DOHH2 (cell line): ENCODE results near the gene GFM1.

Experiments
- H3F3A ChIP-seq: fragments of 200-600 bp; sonication (generic), shearing (Covaris generic); 2 replicates; pipeline ENCODE4 v1.6.0; 2016; ENCODE audit warnings: antibody characterized with exemption, mild to moderate bottlenecking; ENCODE audit not compliant: control insufficient read depth, insufficient read depth
- H3K27ac ChIP-seq: fragments of 200-600 bp; sonication (generic); 2 replicates; pipeline ENCODE4 v1.5.1; 2014; ENCODE audit warnings: low read depth, mild to moderate bottlenecking, low read length, moderate library complexity
- H3K27me3 ChIP-seq: fragments of 200-600 bp; sonication (generic); 2 replicates; pipeline ENCODE4 v1.6.1; 2014; ENCODE audit warnings: mild to moderate bottlenecking, low read length, mixed read lengths; ENCODE audit not compliant: control insufficient read depth
- H3K36me3 ChIP-seq: fragments of 200-600 bp; sonication (generic); 2 replicates; pipeline ENCODE4 v1.6.1; 2014; ENCODE audit warnings: mild to moderate bottlenecking, low read length, moderate library complexity, mixed read lengths; ENCODE audit not compliant: control insufficient read depth
- H3K4me1 ChIP-seq: fragments of 200-600 bp; sonication (generic); 2 replicates; pipeline ENCODE4 v1.6.1; 2014; ENCODE audit warnings: mild to moderate bottlenecking, low read length, mixed read lengths; ENCODE audit not compliant: control insufficient read depth
- H3K4me2 ChIP-seq: fragments of 200-600 bp; sonication (generic); 2 replicates; pipeline ENCODE4 v1.6.0; 2014; ENCODE audit warnings: mild to moderate bottlenecking, low read length, moderate library complexity
- H3K4me3 ChIP-seq: fragments of 200-600 bp; sonication (generic); 2 replicates; pipeline ENCODE4 v1.5.1; 2014; ENCODE audit warnings: mild to moderate bottlenecking, low read length, mixed read lengths
- H3K79me2 ChIP-seq: fragments of 200-600 bp; sonication (generic); 2 replicates; pipeline ENCODE4 v1.6.1; 2014; ENCODE audit warnings: mild to moderate bottlenecking, low read length, mixed read lengths; ENCODE audit not compliant: control insufficient read depth
- H3K9me2 ChIP-seq: fragments of 200-600 bp; sonication (generic); replicated peaks from 2 replicates; pipeline ENCODE4 v1.6.1; 2014; ENCODE audit warnings: mild to moderate bottlenecking, low read length, mixed read lengths; ENCODE audit not compliant: control insufficient read depth
- H3K9me3 ChIP-seq: fragments of 200-600 bp; sonication (generic); 2 replicates; pipeline ENCODE4 v1.6.1; 2014; ENCODE audit warnings: antibody characterized with exemption, low read length, mixed read lengths; ENCODE audit not compliant: control insufficient read depth, insufficient read depth
- H4K20me1 ChIP-seq: fragments of 200-600 bp; sonication (generic); 2 replicates; pipeline ENCODE4 v1.6.0; 2014; ENCODE audit warnings: low read depth, mild to moderate bottlenecking, antibody characterized with exemption, low read length, moderate library complexity; ENCODE audit not compliant: control insufficient read depth, insufficient read depth
- EZH2phosphoT487 ChIP-seq: fragments of 200-600 bp; sonication (generic); IDR thresholded peaks from 2 replicates; pipeline ENCODE4 v1.6.1; 2017; ENCODE audit warnings: borderline replicate concordance, mild to moderate bottlenecking, antibody characterized with exemption, low read length, moderate library complexity, mixed read lengths
- TF ChIP-seq, protein P1 (sequence below): fragments of 200-600 bp; sonication (generic); IDR thresholded peaks from one replicate; pipeline ENCODE4 v1.5.1; 2014; ENCODE audit warnings: antibody characterized with exemption, mild to moderate bottlenecking, low read depth, low read length; ENCODE audit not compliant: poor library complexity, severe bottlenecking

Gene GFM1

DNA sequence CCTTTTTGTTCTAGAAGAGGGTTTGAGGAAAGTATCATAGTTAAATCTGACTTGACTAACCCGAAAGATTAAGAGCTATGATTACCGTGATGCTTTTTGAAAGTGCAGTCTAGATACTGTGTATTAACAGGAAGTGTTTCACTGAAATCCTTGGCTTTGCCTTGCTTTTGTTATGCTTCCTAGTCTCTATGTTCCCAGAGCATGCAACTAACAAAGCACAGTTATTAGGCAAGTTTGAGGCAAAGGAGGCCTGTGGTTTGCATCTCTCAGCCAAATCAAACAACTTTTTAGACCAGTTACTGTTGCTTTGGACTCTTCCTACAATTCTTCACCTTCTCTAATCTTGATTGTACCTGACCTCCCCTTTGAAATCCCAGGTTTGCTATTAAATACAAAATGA lies 24.2 kb downstream of the GFM1 start:
- H3K27me3 ChIP-seq: no peaks in the 10 kb centered on the region
- H3K4me3 ChIP-seq: no peak overlapping the region
- no peak overlapping the region for H3K4me2 ChIP-seq
- no peak overlapping the region for H3K27ac ChIP-seq
- no peaks in the 10 kb centered on the region for H4K20me1 ChIP-seq
- H3K79me2 ChIP-seq: peaks cover 11% of the 10 kb centered on the region
- TF ChIP-seq, protein P1, sequence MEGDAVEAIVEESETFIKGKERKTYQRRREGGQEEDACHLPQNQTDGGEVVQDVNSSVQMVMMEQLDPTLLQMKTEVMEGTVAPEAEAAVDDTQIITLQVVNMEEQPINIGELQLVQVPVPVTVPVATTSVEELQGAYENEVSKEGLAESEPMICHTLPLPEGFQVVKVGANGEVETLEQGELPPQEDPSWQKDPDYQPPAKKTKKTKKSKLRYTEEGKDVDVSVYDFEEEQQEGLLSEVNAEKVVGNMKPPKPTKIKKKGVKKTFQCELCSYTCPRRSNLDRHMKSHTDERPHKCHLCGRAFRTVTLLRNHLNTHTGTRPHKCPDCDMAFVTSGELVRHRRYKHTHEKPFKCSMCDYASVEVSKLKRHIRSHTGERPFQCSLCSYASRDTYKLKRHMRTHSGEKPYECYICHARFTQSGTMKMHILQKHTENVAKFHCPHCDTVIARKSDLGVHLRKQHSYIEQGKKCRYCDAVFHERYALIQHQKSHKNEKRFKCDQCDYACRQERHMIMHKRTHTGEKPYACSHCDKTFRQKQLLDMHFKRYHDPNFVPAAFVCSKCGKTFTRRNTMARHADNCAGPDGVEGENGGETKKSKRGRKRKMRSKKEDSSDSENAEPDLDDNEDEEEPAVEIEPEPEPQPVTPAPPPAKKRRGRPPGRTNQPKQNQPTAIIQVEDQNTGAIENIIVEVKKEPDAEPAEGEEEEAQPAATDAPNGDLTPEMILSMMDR: no peak
- no peak for TF ChIP-seq EZH2phosphoT487
- H3K36me3 ChIP-seq: peaks cover 69% of the 10 kb centered on the region
- peaks cover 13% of the 10 kb centered on the region for H3K4me1 ChIP-seq
- no peaks in the 10 kb centered on the region for H3K9me2 ChIP-seq
- H3F3A ChIP-seq: no peaks in the 10 kb centered on the region
- no peaks in the 10 kb centered on the region for H3K9me3 ChIP-seq

DNA sequence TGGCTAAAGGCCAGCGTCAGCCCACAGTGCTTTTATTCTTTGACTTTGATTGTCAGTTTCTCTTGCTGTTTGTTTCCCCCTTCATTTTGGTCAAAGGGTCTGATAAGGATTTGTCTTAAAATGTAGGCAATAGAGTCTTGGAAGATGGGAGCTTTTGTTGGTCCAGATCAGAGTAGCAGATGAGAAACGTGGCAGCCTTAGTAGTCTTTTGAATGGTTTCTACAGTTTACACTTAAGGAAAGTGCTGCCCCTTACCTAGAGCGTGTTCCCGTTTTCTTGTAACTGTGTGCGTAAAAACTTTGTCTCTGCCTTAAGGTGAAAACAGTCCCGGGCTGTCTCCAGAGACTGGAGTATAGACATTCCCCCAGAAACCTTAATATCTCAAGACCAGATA lies 27.5 kb downstream of the GFM1 start:
- H3K27me3 ChIP-seq: no peaks in the 10 kb centered on the region
- H3K36me3 ChIP-seq: peaks cover 38% of the 10 kb centered on the region
- no peaks in the 10 kb centered on the region for H3K9me2 ChIP-seq
- peaks cover 13% of the 10 kb centered on the region for H3K4me1 ChIP-seq
- H3K4me3 ChIP-seq: peak overlapping the region; percentile 78
- no peaks in the 10 kb centered on the region for H4K20me1 ChIP-seq
- H3K4me2 ChIP-seq: peak overlapping the region; percentile 74
- no peaks in the 10 kb centered on the region for H3K9me3 ChIP-seq
- TF ChIP-seq, protein P1: no peak
- TF ChIP-seq EZH2phosphoT487: no peak
- H3K79me2 ChIP-seq: peaks cover 11% of the 10 kb centered on the region
- peak overlapping the region; percentile 45 for H3K27ac ChIP-seq
- H3F3A ChIP-seq: no peaks in the 10 kb centered on the region

DNA sequence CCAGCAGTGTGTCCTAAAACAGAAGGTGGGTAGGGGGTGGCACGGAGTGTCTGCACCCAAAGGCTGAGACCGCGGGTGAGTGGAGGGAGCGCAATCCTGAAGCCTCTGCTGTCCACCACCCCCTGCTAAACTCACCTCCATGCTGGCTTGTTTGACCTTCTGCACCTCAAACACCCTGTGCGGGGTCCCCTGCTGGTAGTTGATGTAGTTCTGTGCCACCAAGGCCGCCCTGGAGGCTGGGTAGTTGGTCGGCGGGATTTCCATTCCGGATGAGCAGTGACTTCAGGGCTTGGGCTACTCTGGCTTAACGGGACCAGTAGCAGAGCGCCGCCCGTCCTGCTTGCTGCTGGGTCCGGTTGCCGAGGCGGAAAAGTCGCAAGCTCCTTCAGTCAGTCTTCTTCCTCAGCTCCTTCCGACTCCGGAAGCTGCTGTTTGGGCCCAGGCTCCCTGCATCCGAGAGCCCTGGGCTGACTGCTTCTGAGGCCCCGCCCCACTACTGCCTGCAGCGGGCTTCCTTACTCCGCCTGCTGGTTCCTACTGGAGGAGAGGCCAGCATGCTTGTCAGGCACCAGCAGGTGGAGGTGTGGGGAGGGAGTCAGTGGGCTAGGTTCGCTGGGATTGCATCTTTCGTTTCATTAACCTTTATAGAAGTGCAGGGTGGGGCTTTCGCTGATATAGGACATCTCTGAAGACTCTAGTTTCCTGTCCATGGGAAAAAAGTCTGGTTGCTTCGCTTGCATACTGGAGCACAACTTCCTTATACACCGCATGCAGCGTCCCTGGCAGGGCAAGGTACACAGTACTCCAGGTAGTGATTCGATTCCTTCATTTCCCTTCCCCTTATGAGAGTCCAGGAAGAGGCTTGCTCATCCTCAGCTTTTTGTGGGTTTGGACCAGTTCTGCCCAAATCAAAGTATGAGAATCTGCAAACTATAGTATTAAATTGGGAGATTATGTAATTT lies 28.2 kb downstream of the GFM1 start, which contains the start of gene LXN:
LXN (minus strand) TSS at position 434 of the 962 bp plus-strand sequence; CDS start at position 264, 170 bp downstream.
- no peaks in the 10 kb centered on the region for H3K9me3 ChIP-seq
- peak within 1 kb of the TSS; percentile 45 for H3K27ac ChIP-seq
- H3K4me2 ChIP-seq: peak within 1 kb of the TSS; percentile 74
- TF ChIP-seq, protein P1: peak; percentile 64
- TF ChIP-seq EZH2phosphoT487: no peak
- H4K20me1 ChIP-seq: no peaks in the 10 kb centered on the region
- H3K79me2 ChIP-seq: peaks cover 11% of the 10 kb centered on the region
- H3K4me1 ChIP-seq: peaks cover 13% of the 10 kb centered on the region
- peaks cover 33% of the 10 kb centered on the region for H3K36me3 ChIP-seq
- no peaks in the 10 kb centered on the region for H3K27me3 ChIP-seq
- no peaks in the 10 kb centered on the region for H3F3A ChIP-seq
- H3K4me3 ChIP-seq: peak within 1 kb of the TSS; percentile 78
- H3K9me2 ChIP-seq: no peaks in the 10 kb centered on the region
